HUES6 (cell line): ENCODE measurements around the gene PDZD4.

Experiments used
- H3K27ac ChIP-seq: 2 replicates; pipeline ENCODE4 v1.7.0; 2013; ENCODE audit warnings: low read depth, mild to moderate bottlenecking, low read length, inconsistent platforms
- H3K27me3 ChIP-seq: 2 replicates; pipeline ENCODE4 v1.6.1; 2013; ENCODE audit warnings: low read length; ENCODE audit not compliant: control insufficient read depth, insufficient read depth
- H3K36me3 ChIP-seq: 2 replicates; pipeline ENCODE4 v1.6.1; 2013; ENCODE audit warnings: low read length; ENCODE audit not compliant: control insufficient read depth, insufficient read depth
- H3K4me1 ChIP-seq: 2 replicates; pipeline ENCODE4 v1.6.1; 2013; ENCODE audit warnings: low read length; ENCODE audit not compliant: control insufficient read depth, insufficient read depth
- H3K4me3 ChIP-seq: 2 replicates; pipeline ENCODE4 v1.5.1; 2013; ENCODE audit warnings: low read depth, low read length
- H3K9ac ChIP-seq: one replicate; pipeline ENCODE4 v1.6.1; 2013; ENCODE audit warnings: mild to moderate bottlenecking, low read length
- H3K9me3 ChIP-seq: 2 replicates; pipeline ENCODE4 v1.6.1; 2013; ENCODE audit warnings: low read depth, low read length; ENCODE audit not compliant: control insufficient read depth, insufficient read depth

The PDZD4 gene

DNA sequence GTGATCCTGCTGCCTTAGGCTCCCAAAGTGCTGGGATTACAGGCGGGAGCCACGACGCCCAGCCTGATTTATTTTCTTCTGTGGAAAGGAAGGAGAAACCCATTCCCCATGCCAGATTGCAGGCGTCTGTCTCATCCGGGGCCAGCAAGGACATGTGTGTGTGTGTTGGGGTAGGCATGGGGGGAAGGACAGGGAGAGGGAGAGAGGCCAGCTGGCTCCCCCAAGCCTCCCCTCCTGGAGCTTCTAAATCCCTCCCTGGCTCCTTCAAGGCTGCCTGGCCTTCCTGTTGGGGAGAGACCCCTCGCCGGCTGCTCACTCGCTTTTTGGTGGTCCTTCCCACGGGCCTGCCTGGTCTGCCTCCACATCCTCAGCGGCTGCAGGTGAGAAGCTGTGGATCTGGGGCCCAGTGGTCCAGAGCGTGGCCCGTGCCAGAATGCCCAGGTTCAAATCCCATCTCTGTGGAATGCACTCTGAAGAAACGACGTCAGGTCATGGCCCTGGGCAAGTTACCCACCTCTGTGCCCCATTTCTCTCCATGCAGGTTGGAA, 67.6 kb downstream of the PDZD4 start:
- H3K36me3 ChIP-seq = no peaks in the 10 kb centered on the region

DNA sequence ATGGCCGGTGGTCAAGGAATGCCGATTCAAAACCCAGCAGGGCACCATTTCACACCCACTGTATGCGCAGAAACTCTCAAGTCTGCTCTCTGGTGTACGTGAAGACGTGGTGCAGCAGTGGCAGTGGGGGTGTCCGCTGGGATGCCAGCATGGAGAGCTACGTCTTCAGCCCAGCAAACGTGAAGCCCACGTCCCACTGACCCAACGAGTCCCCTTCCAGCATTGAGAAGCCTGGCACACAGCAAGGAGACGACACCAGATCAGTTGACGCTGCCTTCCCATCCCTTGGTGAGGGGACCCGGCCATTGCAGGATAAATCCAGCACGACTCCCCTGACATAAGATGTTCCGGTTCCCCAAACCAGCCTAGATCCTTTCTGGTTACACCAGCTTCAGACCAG, 68.5 kb downstream of the PDZD4 start:
- Histone ChIP-seq H3K4me3 (no peak overlapping the region), H3K9me3 (peaks cover 12% of the 10 kb centered on the region; the same call in 1 of the 2 replicates), H3K27me3 (no peaks in the 10 kb centered on the region), H3K36me3 (no peaks in the 10 kb centered on the region), H3K9ac (no peak overlapping the region), H3K27ac (no peak overlapping the region), H3K4me1 (peaks cover 26% of the 10 kb centered on the region)

More for the DNA sequence above, 67.6 kb downstream of the PDZD4 start:
- H3K4me3 ChIP-seq = no peak overlapping the region
- no peaks in the 10 kb centered on the region for H3K27me3 ChIP-seq
- no peak overlapping the region for H3K9ac ChIP-seq
- no peak overlapping the region for H3K27ac ChIP-seq
- peaks cover 15% of the 10 kb centered on the region; the same call in 1 of the 2 replicates for H3K9me3 ChIP-seq
- H3K4me1 ChIP-seq = peaks cover 30% of the 10 kb centered on the region

DNA sequence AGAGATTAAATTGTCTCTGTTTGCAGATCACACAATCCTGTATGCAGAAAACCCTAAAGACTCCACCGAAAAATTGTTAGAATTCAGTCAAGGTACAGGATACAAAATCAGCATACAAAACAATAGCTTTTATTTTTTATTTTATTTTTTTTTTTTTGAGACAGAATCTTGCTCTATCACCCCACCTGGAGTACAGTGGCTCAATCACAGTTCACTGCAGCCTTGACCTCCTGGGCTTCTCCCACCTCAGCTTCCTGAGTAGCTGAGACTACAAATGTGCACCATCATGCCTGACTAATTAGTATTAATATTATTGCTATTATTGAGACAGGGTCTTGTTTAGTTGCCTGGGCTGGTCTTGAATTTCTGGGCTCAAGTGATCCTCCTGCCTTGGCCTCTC, 75.2 kb downstream of the PDZD4 start:
- Histone ChIP-seq H3K27me3 (no peaks in the 10 kb centered on the region), H3K4me1 (no peaks in the 10 kb centered on the region)

More for the DNA sequence above, 75.2 kb downstream of the PDZD4 start:
- Histone ChIP-seq H3K9me3 (peaks cover 17% of the 10 kb centered on the region), H3K4me3 (no peak overlapping the region), H3K36me3 (no peaks in the 10 kb centered on the region), H3K9ac (no peak overlapping the region), H3K27ac (no peak overlapping the region)
